Measurements from ENCODE around the gene NUDT8. TPM values are rescaled to one million over a fixed set of nuclear protein-coding genes. Genes with fewer than 3 reads are reported as not detected.
A peak's percentile ranks its signal among the peaks of the same experiment; 100 is the strongest.
"Not testable (repeated sequence)": the region's sequence is repeated elsewhere in the genome, so short reads cannot be mapped to it uniquely, and the experiment has no call there.

The NUDT8 gene
- total RNA-seq, 1 experiment from 2014 or later = 17.0 TPM

DNA sequence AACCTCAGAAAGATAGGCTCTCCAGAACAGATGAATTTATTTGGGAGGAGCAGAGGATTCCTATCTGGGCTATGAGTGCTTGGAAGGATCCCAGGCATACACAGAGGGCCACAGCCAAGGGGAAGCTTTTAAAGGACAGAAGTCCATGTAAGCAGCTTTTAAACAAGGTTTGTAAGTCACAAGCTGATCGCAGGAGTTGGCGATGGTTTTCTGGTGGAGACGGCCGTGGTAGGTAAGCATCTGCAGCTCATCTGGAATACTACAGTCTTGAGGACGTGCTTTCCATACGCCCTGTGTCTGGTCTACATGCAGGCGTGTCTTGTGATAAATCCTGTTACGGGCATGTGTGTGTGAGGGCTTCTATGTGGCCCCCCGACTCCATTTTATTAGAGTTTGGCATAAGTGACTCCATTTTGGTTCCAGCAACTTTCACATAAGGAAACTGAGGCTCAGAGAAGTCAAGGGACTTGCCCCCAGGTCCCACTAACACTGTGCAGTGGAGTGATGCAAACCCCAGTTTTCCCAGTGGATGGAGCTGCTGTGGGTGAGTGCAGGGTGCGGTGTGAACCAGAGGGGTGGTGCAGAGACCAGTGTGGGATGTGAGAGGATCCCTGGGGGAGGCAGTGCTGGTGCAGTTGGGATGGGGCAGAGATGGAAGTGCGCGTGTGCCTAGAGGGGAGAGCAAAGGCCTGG, 32.6 kb upstream of the NUDT8 start:
- no peak for DNase-seq (ENCODE audit: low read depth)

DNA sequence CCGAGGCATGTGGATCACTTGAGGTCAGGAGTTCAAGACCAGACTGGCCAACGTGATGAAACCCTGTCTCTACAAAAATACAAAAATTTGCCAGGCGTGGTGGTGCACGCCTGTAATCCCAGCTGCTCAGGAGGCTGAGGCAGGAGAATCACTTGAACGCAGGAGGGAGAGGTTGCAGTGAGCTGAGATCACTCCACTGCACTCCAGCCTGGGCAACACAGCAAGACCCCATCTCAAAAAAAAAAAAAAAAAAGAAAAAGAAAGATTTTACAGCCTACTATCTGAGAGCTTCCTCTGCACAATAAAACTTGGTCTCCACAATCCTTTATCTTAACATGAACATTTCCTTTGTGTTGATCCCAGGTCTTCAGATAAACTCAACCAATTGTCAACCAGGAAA, 31.0 kb upstream of the NUDT8 start:
- DNase-seq (ENCODE audit: low read depth) = not testable (repeated sequence)

DNA sequence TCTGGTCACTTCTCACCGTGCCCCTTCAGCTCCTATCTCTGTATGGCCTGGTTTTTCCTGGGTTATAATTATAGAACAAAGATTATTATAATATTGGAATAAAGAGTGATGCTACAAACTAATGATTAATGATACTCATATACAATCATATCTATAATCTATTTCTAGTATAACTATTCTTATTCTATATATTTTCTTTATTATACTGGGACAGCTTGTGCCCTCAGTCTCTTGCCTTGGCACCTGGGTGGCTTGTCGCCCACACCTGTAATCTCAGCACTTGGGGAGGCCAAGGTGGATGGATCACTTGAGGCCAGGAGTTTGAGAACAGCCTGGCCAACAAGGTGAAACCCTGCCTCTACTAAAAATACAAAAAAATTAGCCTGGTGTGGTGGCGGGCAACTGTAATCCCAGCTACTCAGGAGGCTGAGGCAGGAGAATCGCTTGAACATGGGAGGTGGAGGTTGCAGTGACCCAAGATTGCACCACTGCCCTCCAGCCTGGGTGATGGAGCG, 30.0 kb upstream of the NUDT8 start:
- DNase-seq (ENCODE audit: low read depth) = not testable (repeated sequence)

DNA sequence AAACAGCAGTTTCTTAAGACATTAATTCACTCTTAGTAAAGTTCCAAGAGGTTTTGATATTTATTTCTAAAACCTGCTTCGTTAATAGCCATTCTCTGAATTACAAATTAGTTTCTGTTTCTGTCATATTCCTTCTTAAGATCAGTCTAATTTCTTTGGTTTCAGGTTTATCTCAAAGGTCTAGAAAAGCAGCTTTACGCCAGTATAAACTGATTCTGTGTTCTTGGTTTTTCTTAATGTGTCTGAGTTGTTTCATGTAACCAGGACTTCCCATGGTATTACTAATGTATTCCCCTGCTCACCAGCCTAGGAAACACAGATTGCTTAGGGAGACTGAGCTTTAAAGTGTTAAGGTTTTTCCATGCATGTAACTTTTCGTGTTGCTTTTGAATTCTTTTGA, 27.6 kb upstream of the NUDT8 start:
- no peak for DNase-seq (ENCODE audit: low read depth)

DNA sequence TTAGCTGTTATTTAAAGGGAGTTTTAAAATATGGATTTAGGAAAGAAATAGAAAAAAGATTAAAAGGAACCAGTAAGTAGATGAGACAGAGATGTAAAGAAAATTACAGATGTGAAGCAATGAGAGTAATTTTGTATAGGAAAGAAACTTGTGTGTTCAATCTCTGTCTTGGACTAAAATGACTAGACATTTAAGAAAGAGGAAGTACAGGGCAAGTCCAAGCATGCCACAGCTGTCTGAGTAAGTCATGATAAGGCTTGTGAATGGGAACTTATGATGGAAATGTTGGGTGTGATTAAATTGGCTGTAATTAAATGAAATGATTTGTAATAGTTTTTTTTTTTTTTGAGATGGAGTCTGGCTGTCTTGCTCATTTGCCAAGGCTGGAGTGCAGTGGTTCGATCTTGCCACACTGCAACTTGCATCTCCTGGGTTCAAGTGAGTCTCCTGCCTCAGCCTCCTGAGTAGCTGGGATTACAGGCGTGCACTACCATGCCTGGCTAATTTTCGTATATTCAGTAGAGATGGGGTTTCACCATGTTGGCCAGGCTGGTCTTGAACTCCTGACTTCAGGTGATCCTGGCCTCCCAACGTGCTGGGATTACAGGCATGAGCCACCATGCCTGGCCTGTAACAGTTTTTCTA, 26.7 kb upstream of the NUDT8 start:
- DNase-seq (ENCODE audit: low read depth) = no peak

DNA sequence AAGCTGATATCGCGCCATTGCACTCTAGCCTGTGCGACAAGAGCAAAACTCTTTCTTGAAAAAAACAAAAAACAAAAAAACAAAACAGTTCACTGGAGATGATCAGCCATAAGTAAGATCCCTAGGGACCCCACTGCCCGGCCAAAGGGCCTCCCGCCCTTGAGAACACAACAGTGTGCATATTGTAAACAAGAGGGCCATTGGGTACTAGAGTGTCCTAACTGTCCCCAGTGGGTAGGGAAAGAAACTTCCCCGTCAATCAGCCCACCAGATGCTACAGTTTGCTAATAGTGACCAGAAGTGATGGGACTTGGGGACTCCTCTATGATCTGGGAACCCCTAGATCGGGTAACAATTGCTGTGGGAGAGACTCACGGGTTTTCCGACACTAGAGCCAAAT, 24.5 kb upstream of the NUDT8 start:
- DNase-seq (ENCODE audit: low read depth) = no peak

DNA sequence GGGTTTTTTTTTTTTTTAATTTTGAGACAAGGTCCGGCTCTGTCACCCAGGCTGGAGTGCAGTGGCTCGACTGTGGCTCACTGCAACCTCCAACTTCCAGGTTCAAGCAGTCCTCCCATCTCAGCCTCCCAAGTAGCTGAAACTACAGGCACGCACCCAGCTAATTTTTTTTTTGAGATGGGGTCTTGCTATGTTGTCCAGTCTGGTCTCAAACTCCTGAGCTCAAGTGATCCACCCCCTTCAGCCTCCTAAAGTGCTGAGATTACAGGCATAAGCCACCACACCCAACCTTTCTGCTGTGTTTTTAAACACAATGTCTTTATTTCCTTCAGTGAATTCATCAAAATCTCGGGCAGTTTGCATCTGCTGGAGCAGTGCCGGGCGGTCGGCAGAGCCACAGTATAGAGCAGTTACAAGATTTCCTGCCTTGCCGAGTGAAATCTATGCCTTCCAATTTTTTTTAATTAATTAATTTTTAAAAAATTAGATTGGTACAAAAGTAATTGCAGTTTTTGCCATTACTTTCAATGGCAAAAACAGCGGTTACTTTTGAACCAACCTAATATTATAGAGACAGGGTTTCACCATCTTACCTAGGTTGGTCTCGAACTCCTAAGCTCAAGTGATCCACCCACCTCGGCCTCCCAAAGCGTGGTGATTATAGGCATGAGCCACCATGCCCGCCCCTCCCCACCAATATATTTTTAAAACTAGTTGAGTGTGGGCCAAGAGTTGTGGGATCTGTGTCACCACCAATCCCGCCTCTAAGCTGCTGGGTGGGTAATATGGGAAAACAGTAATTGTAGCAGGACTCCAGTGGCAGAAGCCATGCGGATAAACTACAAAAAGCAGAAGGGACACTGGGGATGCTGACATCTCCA, 23.5 kb upstream of the NUDT8 start:
- no peak for DNase-seq (ENCODE audit: low read depth)

DNA sequence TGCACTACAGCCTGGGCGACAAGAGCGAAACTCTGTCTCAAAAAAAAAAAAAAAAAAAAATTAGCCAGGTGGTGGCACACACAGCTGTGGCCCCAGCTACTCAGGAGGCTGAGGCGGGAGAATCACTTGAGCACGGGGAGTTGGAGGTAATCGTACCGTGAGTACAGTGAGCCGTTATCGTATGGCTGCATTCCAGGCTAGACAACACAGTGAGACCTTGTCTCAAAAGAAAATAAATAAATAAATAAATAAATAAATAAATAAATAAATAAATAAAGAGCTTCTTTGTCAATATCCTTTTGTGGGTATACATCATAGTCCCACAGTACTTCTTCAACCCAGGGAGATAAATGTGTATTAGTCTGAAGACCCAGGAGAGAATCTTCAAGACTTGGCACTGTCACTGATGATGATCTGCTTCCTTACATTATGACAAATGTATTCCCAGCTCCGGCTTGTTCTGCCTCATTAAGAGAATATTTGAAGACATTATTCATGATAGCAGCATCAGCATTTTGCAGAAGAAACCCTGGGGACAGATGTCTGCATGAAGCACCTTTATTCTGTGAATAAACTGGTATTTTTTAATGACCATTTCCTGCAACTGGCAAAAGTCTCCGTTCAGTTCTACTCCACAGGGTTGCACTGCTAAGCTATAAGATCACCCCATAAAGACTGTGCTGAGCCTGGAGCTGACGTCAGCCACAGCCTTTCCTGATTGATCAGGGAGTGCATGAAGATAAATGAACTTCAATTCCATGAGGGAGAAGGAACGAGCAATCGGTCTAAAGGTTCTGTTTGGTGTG, 22.4 kb upstream of the NUDT8 start:
- DNase-seq (ENCODE audit: low read depth) = no peak

DNA sequence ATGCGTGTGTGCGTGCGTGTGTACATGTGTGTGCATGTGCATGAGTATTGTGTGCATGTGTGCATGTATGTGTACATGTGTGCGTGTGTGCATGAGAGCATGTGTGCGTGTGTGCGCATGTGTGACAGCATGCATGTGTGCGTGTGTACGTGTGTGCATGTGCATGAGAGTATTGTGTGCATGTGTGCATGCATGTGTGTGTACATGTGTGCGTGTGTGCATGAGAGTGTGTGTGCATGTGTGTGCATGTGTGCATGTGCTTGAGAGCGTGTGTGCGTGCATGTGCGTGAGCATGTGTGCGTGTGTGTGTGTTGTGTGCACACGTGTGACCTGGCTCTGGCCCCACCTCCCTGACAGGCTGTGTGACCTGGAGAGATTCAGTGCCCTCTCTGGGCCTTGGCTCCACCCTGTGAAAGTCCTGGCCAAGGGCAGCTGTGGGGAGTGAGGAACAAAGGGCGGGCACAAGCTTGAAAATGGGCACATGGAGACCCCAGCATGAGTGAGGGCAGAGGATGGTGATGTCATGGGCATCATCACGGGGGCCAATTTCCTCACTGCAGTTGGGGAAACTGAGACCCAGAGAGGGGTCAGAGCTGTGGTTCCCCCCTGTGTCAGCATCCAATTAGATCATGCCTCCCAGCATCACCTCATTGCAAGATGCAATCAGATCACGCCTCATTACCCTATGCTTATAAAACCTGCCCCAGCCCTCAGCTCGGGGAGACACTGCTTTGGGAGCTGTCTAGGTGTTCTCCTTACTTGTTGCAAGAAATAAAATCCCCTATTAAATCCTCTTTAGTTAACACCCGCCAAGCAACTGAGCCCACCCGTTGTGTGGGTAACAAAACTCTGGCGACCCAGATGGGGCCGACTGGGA, 20.1 kb upstream of the NUDT8 start:
- no peak for DNase-seq (ENCODE audit: low read depth)

DNA sequence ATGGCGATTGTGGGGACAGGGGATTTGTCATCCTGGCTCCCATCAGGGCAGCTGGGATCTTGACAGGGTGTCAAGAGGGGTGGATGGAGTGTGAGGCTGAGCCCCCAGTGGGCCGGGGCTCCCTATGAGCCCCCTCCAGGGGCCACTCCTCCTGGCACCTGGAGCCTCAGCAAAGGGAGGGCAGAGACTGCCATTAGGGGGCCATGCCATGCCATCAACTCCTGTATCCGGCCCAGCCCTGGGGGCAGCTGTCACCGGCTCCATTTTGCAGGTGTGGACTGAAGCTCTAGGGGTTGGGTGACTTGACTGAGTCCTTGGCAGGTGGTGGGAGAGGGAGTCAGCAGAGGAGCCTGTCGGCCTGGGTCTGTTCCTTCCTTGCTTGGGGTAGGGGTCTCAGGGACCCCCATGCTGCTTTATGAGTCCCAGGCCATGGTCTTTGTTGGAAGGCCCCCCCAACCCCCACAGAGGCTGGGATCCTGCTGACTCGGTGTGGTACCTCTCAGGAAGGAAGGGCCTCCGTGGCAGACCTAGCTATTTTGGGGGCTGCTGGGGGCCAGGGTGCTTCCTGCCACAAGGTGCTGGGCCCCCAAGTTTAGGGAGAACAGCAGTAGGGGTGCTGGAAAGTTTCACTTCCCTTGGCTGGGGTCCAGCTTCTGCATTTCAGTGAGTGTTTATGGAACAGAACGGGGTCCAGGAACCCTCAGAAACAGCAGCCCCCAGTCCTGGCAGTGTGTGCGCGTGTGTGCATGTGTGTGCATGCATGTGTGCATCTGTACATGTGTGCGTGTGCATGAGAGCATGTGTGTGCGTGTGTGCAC, 19.3 kb upstream of the NUDT8 start:
- no peak for DNase-seq (ENCODE audit: low read depth)

DNA sequence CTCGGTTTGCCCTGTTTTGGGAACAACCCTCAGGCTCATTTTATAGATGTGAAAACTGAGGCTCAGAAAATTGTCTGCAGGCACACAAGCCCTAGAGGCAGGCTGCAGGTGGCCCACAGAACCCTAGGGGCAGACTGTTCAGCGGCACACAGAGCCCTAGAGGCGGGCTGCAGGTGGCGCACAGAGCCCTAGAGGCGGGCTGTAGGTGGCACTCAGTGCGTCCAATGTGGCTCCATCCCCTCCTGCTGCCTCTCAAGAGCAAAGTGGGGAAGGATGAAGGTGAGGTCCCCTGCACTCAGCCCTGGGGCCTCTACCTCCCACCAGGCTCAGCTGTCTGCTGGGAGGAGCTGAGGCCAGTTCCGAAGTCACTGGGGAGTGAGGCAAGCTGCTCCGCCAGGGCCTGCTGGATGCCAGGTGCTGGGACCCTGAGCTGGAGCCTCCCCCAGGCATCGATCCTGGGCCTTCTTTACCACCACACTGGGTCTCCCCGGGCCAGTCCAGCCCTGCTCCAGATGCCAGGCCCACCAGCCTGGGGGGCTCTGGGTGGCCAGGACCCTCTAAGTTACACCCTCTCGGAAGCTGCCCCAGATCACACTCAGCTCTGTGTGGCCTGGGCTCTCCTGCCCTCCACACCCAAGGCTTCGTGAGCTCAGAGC, 18.5 kb upstream of the NUDT8 start:
- DNase-seq (ENCODE audit: low read depth) = peak; percentile 49

DNA sequence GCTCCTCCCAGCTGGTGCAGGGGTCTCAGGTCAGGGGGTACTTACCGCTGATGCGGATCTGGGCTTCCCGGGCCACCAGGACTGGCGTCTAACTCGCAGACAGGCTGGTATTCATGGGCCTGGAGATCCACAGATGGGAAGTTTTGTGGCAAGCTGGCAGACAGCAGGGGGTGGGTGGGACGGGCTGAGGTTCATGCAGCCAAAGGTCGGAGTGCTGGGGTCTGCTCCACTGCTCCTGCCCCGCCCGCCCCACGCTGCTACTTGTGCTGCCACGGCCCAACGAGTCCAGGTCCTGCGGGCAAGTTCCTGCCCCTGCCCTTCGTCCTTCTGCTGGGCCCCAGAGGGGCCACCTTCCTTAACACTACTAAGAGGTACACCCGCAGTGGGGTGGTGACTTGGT, 17.7 kb upstream of the NUDT8 start:
- DNase-seq (ENCODE audit: low read depth) = no peak

DNA sequence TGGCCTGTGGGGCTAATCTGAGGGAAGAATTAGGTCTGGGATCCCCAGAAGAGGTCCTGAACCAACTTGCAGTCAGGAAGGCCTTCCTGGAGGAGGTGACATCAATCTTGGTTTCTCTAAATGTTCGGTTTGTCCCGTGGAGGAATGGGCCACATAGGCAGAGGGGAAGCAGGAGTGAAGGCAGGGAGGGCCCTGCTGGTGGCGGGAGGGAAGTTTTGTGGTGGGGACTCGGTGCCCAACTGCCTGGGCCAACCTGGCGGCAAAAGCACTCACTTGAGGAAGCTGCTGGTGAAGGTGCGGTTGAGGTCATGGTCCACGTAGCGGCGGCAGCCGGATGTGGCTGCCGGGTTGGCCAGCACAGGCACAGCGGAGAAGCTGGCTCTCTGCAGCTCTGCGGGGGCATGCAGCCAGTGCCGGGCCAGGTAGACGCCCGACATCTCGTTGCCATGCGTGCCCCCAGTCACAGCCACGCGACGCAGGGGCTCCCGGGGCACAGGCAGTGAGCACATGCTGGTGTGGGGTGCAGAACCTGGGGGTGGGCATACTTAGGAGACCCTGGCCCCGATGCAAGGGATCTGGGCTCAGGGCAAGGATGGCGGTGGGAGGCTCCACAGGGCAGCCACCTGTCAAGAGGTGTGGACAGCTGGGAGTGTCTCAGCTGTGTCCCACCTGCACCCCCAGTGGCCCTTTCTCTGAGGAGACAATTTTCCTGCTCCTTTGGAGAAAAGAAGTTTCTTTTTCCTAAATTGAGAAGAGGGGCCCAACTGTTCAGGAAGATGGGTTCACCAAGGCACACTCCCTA, 17.0 kb upstream of the NUDT8 start:
- DNase-seq (ENCODE audit: low read depth) = no peak

DNA sequence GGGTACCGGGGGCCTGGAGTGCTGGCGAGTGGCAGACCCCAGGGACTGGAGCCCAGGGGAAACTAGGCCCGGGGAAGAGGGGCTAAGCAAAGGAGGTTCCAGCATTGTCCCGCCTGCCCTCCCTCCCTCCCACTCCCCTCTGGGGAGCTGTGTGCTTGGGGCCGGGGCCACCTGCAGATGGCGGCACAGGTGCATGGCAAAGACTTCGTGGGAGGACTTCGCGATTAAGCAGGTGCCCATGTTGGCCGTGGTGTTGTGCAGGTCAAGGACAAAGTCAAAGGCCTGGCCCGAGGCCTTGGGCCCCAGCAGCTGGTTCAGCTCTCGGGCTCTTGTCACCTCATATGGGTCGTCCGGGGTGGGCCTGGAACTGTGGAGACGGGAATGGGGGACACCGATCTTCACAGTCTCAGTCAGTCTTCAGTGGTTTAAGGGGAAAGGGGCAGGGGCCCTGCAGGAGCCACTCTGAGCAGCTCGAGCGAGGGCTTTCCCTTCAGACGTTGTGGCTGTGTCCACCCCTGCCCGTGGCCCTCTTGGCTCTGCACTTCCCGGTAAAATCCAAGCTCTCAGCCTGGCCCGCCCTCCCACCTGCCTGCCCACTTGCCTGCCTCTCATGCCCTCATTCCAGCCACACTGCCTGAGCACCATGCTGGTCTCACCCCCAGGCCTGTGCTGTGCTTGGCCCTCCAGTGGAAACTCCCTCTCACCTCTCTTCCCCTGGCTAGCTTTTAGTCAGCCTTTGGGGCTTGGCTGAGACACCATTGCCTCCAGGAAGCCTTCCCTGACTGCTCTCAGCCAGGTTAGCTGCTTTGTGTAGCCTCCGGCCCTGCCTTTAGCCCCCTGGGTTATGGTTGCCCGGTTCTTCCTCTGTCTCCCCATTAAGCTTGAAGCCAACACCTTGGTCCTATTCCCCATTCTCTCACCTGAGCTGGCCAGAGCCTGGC, 16.1 kb upstream of the NUDT8 start:
- DNase-seq (ENCODE audit: low read depth) = no peak

DNA sequence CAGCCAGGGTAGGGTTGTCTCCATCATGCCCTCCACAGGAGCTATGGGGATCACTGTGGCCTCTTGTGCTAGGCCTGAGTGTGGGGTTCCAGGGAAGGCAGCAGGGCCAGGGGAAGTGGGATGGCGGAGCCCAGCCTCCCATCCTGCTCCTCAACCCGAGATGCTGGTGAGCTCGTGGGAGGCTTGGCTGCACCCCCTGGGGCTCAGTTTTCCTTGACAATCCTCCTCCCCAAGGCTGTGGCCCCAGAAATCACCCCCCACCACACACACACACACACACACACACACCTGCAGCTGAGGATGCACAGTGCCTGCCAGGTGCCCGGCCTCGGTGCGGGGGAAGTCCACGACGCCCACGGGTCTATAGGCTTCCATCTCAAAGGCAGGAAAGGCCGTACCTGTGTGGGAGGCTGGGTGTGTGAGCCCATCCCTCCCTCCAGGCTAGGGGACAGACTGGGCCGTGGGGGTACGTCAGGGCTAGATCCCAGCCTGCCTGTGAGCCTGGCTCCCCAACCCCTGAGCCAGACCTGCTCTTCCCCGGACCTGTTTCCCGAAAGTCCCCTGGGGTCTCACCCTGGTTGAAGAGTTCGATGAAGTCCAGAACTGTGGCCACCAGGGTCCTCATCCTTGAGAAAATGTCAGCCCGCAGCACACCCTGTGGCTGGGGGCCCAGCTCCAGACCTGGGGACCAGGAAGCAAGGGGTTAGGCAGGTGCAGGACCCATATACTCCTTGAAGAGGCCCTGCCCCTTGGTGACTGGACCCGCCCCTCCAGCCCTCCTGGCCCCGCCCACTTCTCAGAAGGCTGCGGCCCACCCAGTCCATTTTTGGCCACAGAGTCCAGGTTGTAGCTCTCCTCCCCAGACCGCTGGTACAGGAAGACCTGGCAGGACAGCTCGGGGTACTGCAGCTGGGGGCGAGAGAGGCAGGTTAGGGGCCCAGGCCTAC, 15.0 kb upstream of the NUDT8 start:
- no peak for DNase-seq (ENCODE audit: low read depth)

DNA sequence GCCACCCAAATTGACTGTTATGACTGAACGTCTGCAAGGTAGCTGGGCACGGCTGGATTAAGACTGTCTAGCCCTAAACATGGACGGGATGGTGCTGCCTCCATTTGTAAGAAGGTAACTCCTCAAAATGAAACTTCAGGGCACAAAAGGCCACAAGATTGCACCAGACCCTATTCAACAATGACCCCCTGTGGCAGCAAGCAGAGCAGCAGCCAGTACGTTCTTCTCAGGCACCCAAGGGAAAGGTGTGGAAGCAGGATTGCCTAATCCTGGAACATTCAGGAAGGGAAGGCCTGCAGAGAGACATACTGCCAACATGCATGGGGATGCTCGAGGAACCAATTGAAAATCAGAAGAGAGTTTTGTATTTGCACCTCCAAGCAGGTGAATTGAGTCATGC, 14.3 kb upstream of the NUDT8 start:
- no peak for DNase-seq (ENCODE audit: low read depth)

All from HT1080 (cell line).